B cell (primary cell): Measurements from ENCODE around the gene ACP1. TPM values are rescaled to one million over a fixed set of nuclear protein-coding genes. Genes with fewer than 3 reads are reported as not detected.

ENCODE experiments used
- ATAC-seq: fragments of 200-7000 bp; cut with Tn5 transposase; one replicate; pipeline ENCODE4 v1.10.0; 2021; ENCODE audit warnings: low read depth, mild to moderate bottlenecking, moderate number of reproducible peaks, moderate library complexity
- CTCF ChIA-PET: fragments of 350-600 bp; sonication (Branson Sonifier 250); formaldehyde crosslinking; loops from one replicate; lab custom pipeline; 2021; ENCODE audit warnings: antibody characterized with exemption, inconsistent platforms; lab: Charles Lee
- POLR2A ChIA-PET: fragments of 350-600 bp; sonication (Branson Sonifier 250); formaldehyde crosslinking; loops from one replicate; lab custom pipeline; 2021; ENCODE audit warnings: antibody characterized with exemption; lab: Charles Lee
- DNase-seq: peaks from one replicate; pipeline ENCODE4 v3.0.0; 2013
- H2AFZ ChIP-seq: 2 replicates; pipeline ENCODE4 v1.6.1; 2012; ENCODE audit warnings: mild to moderate bottlenecking, low read depth, low read length; ENCODE audit not compliant: insufficient read depth, poor library complexity, severe bottlenecking
- H3K27ac ChIP-seq, 2 donors: 1 replicate in 1 of 2; 2 replicates in 1 of 2; pipeline ENCODE4 v1.5.1; 2012 to 2013; ENCODE audit warnings: low read length in 2 of 2, mild to moderate bottlenecking in 2 of 2, moderate library complexity in 1 of 2
- H3K27me3 ChIP-seq, 4 experiments: fragments of 200-600 bp in 1 of 4; sonication (generic) in 1 of 4; replicated peaks in 1 of 4; 1 replicate in 2 of 4; 2 replicates in 2 of 4; pipeline versions ENCODE4 v1.6.1 to v1.7.0; 2013 to 2016; ENCODE audit warnings: low read length in 3 of 4, mild to moderate bottlenecking in 2 of 4, mixed read lengths in 1 of 4, moderate library complexity in 1 of 4; ENCODE audit not compliant: insufficient read depth in 4 of 4, control insufficient read depth in 3 of 4; ENCODE audit errors: control extremely low read depth in 1 of 4
- H3K36me3 ChIP-seq, 2 experiments: replicated peaks in 1 of 2; 1 replicate in 1 of 2; 2 replicates in 1 of 2; pipeline versions ENCODE4 v1.6.1 to v1.7.1; 2013; ENCODE audit warnings: low read length in 1 of 2; ENCODE audit not compliant: insufficient read depth in 2 of 2, control insufficient read depth in 1 of 2; ENCODE audit errors: control extremely low read depth in 1 of 2, extremely low read depth in 1 of 2
- H3K4me1 ChIP-seq, 2 donors: fragments of 200-600 bp in 1 of 2; sonication (generic) in 1 of 2; 1 replicate in 1 of 2; 2 replicates in 1 of 2; pipeline versions ENCODE4 v1.5.1 to v1.6.1; 2013 to 2017; ENCODE audit warnings: low read length in 2 of 2; ENCODE audit not compliant: control insufficient read depth in 2 of 2, insufficient read depth in 2 of 2
- H3K4me2 ChIP-seq: replicated peaks from 2 replicates; pipeline ENCODE3; 2012; ENCODE audit warnings: mild to moderate bottlenecking, low read depth, low read length; ENCODE audit not compliant: poor library complexity, severe bottlenecking
- H3K4me3 ChIP-seq, 5 experiments: fragments of 200-600 bp in 1 of 5; sonication (generic) in 1 of 5; 1 replicate in 3 of 5; 2 replicates in 2 of 5; pipeline versions ENCODE4 v1.5.1 to v1.7.0; 2011 to 2016; ENCODE audit warnings: low read length in 4 of 5, mild to moderate bottlenecking in 4 of 5, low read depth in 2 of 5, control low read depth in 1 of 5, moderate library complexity in 1 of 5; ENCODE audit not compliant: insufficient read depth in 1 of 5; ENCODE audit errors: control extremely low read depth in 1 of 5, extremely low read depth in 1 of 5
- H3K79me2 ChIP-seq: fragments of 200-600 bp; sonication (generic); one replicate; pipeline ENCODE4 v1.6.0; 2016; ENCODE audit warnings: low read length; ENCODE audit not compliant: control insufficient read depth, insufficient read depth
- H3K9ac ChIP-seq: fragments of 200-600 bp; sonication (generic); 2 replicates; pipeline ENCODE4 v1.6.1; 2017; ENCODE audit warnings: mild to moderate bottlenecking, low read length, moderate library complexity
- H3K9me3 ChIP-seq, 3 donors: one replicate each; pipeline versions ENCODE4 v1.6.1 to v1.7.1; 2013; ENCODE audit warnings: low read length in 2 of 3; ENCODE audit not compliant: control insufficient read depth in 2 of 3, insufficient read depth in 1 of 3; ENCODE audit errors: control extremely low read depth in 1 of 3
- H4K20me1 ChIP-seq: 2 replicates; pipeline ENCODE4 v1.6.0; 2012; ENCODE audit warnings: mild to moderate bottlenecking, low read length; ENCODE audit not compliant: insufficient read depth, control insufficient read depth, poor library complexity, severe bottlenecking
- H3K27ac Mint-ChIP-seq: one replicate; pipeline ENCODE4 v1.8.0; 2021; ENCODE audit warnings: mixed read lengths
- H3K27me3 Mint-ChIP-seq: one replicate; pipeline ENCODE4 v1.8.0; 2021; ENCODE audit warnings: mixed read lengths
- H3K4me1 Mint-ChIP-seq: one replicate; pipeline ENCODE4 v1.8.0; 2021; ENCODE audit warnings: mixed read lengths
- H3K4me3 Mint-ChIP-seq: one replicate; pipeline ENCODE4 v1.8.0; 2021; ENCODE audit warnings: mixed read lengths
- H3K9me3 Mint-ChIP-seq: one replicate; pipeline ENCODE4 v1.8.0; 2022; ENCODE audit warnings: mixed read lengths; ENCODE audit not compliant: insufficient read depth
- EZH2 ChIP-seq: IDR thresholded peaks from 2 replicates; pipeline ENCODE4 v1.6.1; 2012; ENCODE audit warnings: borderline replicate concordance, low read depth, mild to moderate bottlenecking, moderate library complexity, low read length; ENCODE audit not compliant: insufficient read depth, poor library complexity, severe bottlenecking
- WGBS: methylation state at CpG from one replicate; pipeline ENCODE4 v1.1.5; 2013; ENCODE audit warnings: missing lambda C conversion rate; ENCODE audit not compliant: insufficient coverage; 5-methylcytosine and 5-hydroxymethylcytosine counted together
- intact Hi-C: fragments of 100-400 bp; cut with micrococcal nuclease; formaldehyde crosslinking; loops from one replicate; pipeline ENCODE4 v1.10.0; 2022
- polyA plus RNA-seq: library from polyadenylated mRNA; depleted of rRNA; stranded (reverse); fragments of >200 nt; gene quantifications from 2 replicates; pipeline ENCODE4 v1.2.3, GENCODE V29; 2012
- total RNA-seq, 2 donors: library from RNA; stranded (reverse); fragments of 120-200 nt in 1 of 2; gene quantifications; 1 replicate in 1 of 2; 2 replicates in 1 of 2; pipeline versions ENCODE4 v1.2.3 to v1.2.4, GENCODE V29; 2013 to 2022
- TF ChIP-seq, protein P1 (sequence below): fragments of 200-600 bp; IDR thresholded peaks from one replicate; pipeline ENCODE4 v1.8.0; 2022; ENCODE audit warnings: antibody characterized with exemption, mild to moderate bottlenecking

ACP1 gene
- total and polyA plus RNA-seq, 2 donors (not counting 1 experiment from before 2014, with no cell fraction given): 70.2 to 87.8 TPM

DNA sequence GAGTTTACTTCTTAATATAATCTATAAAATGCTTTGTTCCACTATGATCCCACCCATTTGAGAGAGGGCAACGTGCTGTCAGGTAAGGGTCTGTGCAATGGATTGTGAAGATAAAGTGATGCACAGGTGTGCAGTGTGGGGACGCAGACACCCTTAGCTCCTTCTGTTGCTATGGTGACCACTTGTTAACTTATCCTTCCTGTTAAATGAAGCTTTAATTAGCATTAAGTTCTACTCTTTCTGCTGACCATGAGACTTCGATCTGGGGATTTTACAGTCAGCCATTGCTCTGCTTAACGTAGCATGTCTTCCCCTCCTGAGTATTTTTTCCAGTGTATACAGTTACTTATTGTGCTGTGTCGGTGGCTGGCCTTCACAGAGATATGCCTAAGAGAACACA, 46.2 kb downstream of the ACP1 start:
- WGBS: 81% methylated on average over 2 of the region's 5 CpGs
- no peak overlapping the region for H3K9ac ChIP-seq
- Mint-ChIP-seq H3K27ac (no peak overlapping the region), H3K4me3 (no peak overlapping the region), H3K4me1 (peaks cover 7% of the 10 kb centered on the region), H3K27me3 (peaks cover 2% of the 10 kb centered on the region), H3K9me3 (no peaks in the 10 kb centered on the region)
- no peak for TF ChIP-seq EZH2
- no peaks in the 10 kb centered on the region for H3K79me2 ChIP-seq
- ATAC-seq (no peak), DNase-seq (no peak)
- H3K27ac ChIP-seq: no peak overlapping the region
- no peak overlapping the region for H2AFZ ChIP-seq
- ChIA-PET POLR2A (no interaction called here), CTCF (no interaction called here)
- H3K36me3 ChIP-seq: no peaks in the 10 kb centered on the region
- H4K20me1 ChIP-seq: no peaks in the 10 kb centered on the region
- H3K4me2 ChIP-seq: no peak overlapping the region
- H3K27me3 ChIP-seq: peaks cover 0 to 3% (median 0%) of the 10 kb centered on the region in 4 experiments
- H3K4me1 ChIP-seq: no peaks in the 10 kb centered on the region
- no peak overlapping the region for H3K4me3 ChIP-seq
- intact Hi-C loops: no loop called here
- H3K9me3 ChIP-seq: peaks cover 0 to 10% (median 0%) of the 10 kb centered on the region in 3 donors

GRCh38 chr2:313991-314390, 49.2 kb downstream of the ACP1 start:
- Histone ChIP-seq H3K27me3 (peaks cover 0 to 3% (median 0%) of the 10 kb centered on the region in 4 experiments), H3K9me3 (peaks cover 0 to 16% (median 0%) of the 10 kb centered on the region in 3 donors), H3K9ac (no peak overlapping the region), H3K4me3 (no peak overlapping the region), H3K36me3 (no peaks in the 10 kb centered on the region), H3K4me2 (no peak overlapping the region), H2AFZ (no peak overlapping the region), H3K4me1 (no peaks in the 10 kb centered on the region), H3K27ac (no peak overlapping the region), H4K20me1 (no peaks in the 10 kb centered on the region), H3K79me2 (no peaks in the 10 kb centered on the region)
- ChIA-PET CTCF (no interaction called here), POLR2A (no interaction called here)
- ATAC-seq (no peak), DNase-seq (no peak)
- no peak overlapping the region for H3K27ac Mint-ChIP-seq
- WGBS: 89% methylated on average over 8 of the region's 14 CpGs
- intact Hi-C loops: no loop called here
- H3K9me3 Mint-ChIP-seq: no peaks in the 10 kb centered on the region
- no peak for TF ChIP-seq EZH2
- TF ChIP-seq, protein P1, sequence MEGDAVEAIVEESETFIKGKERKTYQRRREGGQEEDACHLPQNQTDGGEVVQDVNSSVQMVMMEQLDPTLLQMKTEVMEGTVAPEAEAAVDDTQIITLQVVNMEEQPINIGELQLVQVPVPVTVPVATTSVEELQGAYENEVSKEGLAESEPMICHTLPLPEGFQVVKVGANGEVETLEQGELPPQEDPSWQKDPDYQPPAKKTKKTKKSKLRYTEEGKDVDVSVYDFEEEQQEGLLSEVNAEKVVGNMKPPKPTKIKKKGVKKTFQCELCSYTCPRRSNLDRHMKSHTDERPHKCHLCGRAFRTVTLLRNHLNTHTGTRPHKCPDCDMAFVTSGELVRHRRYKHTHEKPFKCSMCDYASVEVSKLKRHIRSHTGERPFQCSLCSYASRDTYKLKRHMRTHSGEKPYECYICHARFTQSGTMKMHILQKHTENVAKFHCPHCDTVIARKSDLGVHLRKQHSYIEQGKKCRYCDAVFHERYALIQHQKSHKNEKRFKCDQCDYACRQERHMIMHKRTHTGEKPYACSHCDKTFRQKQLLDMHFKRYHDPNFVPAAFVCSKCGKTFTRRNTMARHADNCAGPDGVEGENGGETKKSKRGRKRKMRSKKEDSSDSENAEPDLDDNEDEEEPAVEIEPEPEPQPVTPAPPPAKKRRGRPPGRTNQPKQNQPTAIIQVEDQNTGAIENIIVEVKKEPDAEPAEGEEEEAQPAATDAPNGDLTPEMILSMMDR: no peak
- no peak overlapping the region for H3K4me3 Mint-ChIP-seq
- peaks cover 4% of the 10 kb centered on the region for H3K27me3 Mint-ChIP-seq
- H3K4me1 Mint-ChIP-seq: peaks cover 6% of the 10 kb centered on the region
